Skeletal muscle satellite cell (primary cell): ENCODE measurements around the gene TCF3. TPM values are rescaled to one million over a fixed set of nuclear protein-coding genes. Genes with fewer than 3 reads are reported as not detected.
A peak's percentile ranks its signal among the peaks of the same experiment; 100 is the strongest.
"Not testable (repeated sequence)": the region's sequence is repeated elsewhere in the genome, so short reads cannot be mapped to it uniquely, and the experiment has no call there.

Experiments
- H3K27me3 ChIP-seq: 2 replicates; pipeline ENCODE4 v1.7.0; 2013; ENCODE audit warnings: low read length; ENCODE audit not compliant: control insufficient read depth, insufficient read depth
- H3K36me3 ChIP-seq: 2 replicates; pipeline ENCODE4 v1.7.0; 2013; ENCODE audit warnings: mild to moderate bottlenecking, control low read depth, low read length; ENCODE audit not compliant: insufficient read depth
- H3K4me1 ChIP-seq: 2 replicates; pipeline ENCODE4 v1.7.0; 2013; ENCODE audit warnings: low read length; ENCODE audit not compliant: control insufficient read depth, insufficient read depth
- H3K4me2 ChIP-seq: 2 replicates; pipeline ENCODE4 v1.7.0; 2013; ENCODE audit warnings: mild to moderate bottlenecking, low read length
- H3K4me3 ChIP-seq: 2 replicates; pipeline ENCODE4 v1.7.0; 2013; ENCODE audit warnings: low read length
- H3K9ac ChIP-seq: 2 replicates; pipeline ENCODE4 v1.7.0; 2013; ENCODE audit warnings: mild to moderate bottlenecking, low read depth, low read length, moderate library complexity
- H3K9me3 ChIP-seq: replicated peaks from 2 replicates; pipeline ENCODE4 v1.7.0; 2013; ENCODE audit warnings: mild to moderate bottlenecking, control low read depth, low read length
- total RNA-seq: library from RNA; depleted of rRNA; stranded (reverse); fragments of >200 nt; gene quantifications from 2 replicates; pipeline ENCODE4 v1.2.3, GENCODE V29; 2012; rRNA removed

The TCF3 gene
- 56.3 and 92.0 TPM in 2 replicates for total RNA-seq

GRCh38 chr19:1652471-1653299 lies at the start of gene TCF3:
Gene TCF3 (minus strand): TSS chr19:1652615. CDS start chr19:1650248, 2,367 bp downstream.
- H3K9ac ChIP-seq: peak within 1 kb of the TSS; percentile 96
- H3K9me3 ChIP-seq: no peaks in the 10 kb centered on the region
- H3K4me2 ChIP-seq: peak within 1 kb of the TSS; percentile 92
- H3K4me1 ChIP-seq: peaks cover 8% of the 10 kb centered on the region
- H3K4me3 ChIP-seq: peak within 1 kb of the TSS; percentile 80
- peaks cover 18% of the 10 kb centered on the region for H3K36me3 ChIP-seq
- H3K27me3 ChIP-seq: peaks cover 5% of the 10 kb centered on the region

DNA sequence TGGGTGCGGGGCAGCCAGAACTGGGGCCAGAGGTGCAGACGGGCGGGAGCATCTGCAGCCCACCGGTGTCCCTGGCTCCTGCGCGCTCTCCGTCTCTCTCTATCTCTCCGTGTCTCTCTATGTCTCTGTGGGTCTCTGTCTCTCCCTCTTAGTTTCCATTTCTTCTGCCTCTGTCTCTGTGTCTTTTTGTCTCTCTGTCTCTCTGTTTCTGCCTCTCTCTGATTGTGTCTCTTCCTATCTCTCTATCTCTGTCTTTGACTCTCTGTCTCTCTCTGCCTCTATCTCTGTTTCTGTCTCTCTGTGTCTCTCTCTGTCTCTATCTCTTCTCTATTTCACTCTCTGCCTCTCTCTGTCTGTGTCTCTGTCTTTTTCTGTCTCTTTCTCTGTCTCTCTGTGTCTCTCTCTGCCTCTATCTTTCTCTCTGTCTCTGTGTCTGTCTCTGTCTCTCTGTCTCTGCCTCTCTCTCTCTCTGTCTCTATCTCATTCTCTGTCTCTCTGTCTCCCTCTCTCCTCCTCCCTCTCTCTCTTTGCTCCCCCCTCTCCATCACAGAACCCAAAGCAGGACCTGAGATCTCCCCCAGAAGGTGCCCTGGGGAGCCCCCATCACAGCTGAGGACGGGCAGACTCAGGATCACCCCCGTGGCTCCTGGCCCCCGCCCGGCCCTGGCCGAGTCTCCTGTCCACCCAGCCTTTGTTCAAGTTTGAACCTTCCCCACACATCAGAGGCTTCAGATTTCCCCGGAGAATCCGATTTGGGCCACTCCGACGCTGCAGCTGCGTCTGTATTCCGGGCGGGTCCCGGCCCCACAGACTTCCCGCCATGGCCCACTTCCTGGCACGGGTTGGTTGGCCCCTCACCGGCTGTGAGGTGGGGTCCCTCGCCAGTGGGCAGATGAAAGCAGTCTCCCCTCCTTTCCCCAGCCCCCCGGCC lies 48.6 kb upstream of the TCF3 start:
- no peak overlapping the region for H3K9ac ChIP-seq
- H3K27me3 ChIP-seq: peaks cover 32% of the 10 kb centered on the region
- no peaks in the 10 kb centered on the region for H3K4me1 ChIP-seq
- H3K4me2 ChIP-seq: no peak overlapping the region
- H3K36me3 ChIP-seq: no peaks in the 10 kb centered on the region
- H3K9me3 ChIP-seq: no peaks in the 10 kb centered on the region
- no peak overlapping the region for H3K4me3 ChIP-seq

DNA sequence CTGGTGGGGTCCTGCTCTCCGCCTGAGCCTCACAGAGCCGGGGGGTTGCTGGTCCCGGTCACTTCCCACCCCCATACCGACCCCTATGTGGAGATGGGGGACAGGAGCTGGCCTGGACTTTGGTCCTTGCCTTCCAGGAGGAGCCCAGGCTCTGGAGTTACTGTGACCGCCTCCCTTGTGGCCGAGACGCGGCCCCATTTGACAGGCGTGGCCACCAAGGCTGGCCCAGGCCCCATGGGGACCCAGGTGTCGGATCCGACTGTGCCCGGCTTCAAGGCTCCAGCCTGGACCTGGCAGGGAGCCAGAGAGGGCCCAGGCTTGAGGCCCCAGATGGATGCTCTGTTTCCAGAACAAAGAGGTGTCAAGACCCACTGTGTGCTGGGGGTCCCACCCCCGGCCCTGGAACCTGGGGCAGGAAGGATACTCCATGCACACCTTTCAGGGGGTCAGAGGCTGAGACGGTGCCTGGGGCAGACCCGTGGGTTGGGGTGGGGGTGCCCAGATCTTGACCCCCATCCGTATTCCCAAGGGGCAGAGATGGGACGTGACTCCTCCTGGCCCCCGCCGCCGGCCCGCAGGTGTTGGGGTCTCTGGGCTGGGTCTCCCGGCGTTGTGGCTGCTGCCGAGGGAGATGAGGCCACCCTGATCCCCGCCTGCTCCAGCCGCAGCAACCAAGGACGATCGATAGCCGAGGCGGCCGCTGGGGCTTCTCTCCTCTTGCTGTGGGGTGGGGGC lies 47.8 kb upstream of the TCF3 start:
- Histone ChIP-seq H3K27me3 (peaks cover 32% of the 10 kb centered on the region), H3K9ac (no peak overlapping the region), H3K4me1 (no peaks in the 10 kb centered on the region), H3K9me3 (peaks cover 4% of the 10 kb centered on the region), H3K36me3 (no peaks in the 10 kb centered on the region), H3K4me2 (no peak overlapping the region), H3K4me3 (no peak overlapping the region)

- Histone ChIP-seq H3K4me3 (no peak overlapping the region), H3K4me2 (no peak overlapping the region), H3K4me1 (no peaks in the 10 kb centered on the region), H3K36me3 (no peaks in the 10 kb centered on the region), H3K9me3 (peaks cover 4% of the 10 kb centered on the region), H3K9ac (no peak overlapping the region), H3K27me3 (peaks cover 36% of the 10 kb centered on the region)
These were observed 47.0 kb upstream of the TCF3 start for GRCh38 chr19:1699386-1699785.

- Histone ChIP-seq H3K9me3 (peaks cover 4% of the 10 kb centered on the region), H3K4me1 (no peaks in the 10 kb centered on the region), H3K27me3 (peaks cover 43% of the 10 kb centered on the region), H3K4me3 (no peak overlapping the region), H3K36me3 (no peaks in the 10 kb centered on the region), H3K9ac (no peak overlapping the region), H3K4me2 (no peak overlapping the region)
These were observed 46.2 kb upstream of the TCF3 start for GRCh38 chr19:1698636-1699035.

- H3K27me3 ChIP-seq: peaks cover 52% of the 10 kb centered on the region
- not testable (repeated sequence) for H3K9ac ChIP-seq, H3K36me3 ChIP-seq, H3K4me3 ChIP-seq, H3K4me1 ChIP-seq, H3K9me3 ChIP-seq, H3K4me2 ChIP-seq
These were observed 43.1 kb upstream of the TCF3 start for GRCh38 chr19:1695481-1695880.

DNA sequence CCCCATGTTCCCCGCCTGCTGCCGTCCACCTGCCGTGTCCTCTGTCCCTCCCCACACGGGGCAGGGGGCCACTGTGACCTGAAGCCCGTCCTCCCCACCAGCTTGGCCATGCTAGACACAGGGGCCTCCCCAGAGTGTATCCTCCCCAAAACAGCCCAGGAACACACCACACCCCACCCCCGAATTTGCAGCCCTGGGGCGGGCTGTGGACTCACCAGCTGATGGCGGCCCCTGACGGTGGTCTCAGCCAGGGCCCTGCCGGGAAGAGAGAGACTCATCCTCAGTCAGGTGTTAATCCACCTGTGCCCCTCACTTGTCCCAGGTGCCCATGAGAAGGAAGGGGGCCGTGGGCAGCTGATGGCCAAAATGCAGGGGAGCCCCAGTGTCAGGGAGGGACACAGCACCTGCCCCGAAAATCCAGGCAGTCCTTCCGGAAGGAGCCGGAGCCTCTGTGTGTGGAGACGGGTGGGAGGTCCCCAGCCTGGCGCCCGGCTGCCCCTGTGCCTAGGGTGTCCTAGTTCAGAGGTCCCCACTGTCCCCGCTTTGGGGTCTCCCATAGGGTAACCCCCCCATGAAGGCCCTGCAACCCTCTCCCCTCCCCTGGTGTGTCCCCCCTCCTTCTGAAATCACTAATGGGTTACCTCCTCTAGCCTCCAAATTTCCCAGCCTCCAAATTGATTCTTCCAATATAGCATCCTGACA lies 39.3 kb upstream of the TCF3 start:
- H3K27me3 ChIP-seq: peaks cover 49% of the 10 kb centered on the region
- no peak overlapping the region for H3K4me3 ChIP-seq
- no peaks in the 10 kb centered on the region for H3K4me1 ChIP-seq

GRCh38 chr19:1690699-1691307 lies 38.4 kb upstream of the TCF3 start:
- peaks cover 54% of the 10 kb centered on the region for H3K27me3 ChIP-seq

More for the DNA sequence above, 39.3 kb upstream of the TCF3 start:
- Histone ChIP-seq H3K36me3 (no peaks in the 10 kb centered on the region), H3K9ac (no peak overlapping the region), H3K9me3 (peaks cover 4% of the 10 kb centered on the region), H3K4me2 (no peak overlapping the region)

DNA sequence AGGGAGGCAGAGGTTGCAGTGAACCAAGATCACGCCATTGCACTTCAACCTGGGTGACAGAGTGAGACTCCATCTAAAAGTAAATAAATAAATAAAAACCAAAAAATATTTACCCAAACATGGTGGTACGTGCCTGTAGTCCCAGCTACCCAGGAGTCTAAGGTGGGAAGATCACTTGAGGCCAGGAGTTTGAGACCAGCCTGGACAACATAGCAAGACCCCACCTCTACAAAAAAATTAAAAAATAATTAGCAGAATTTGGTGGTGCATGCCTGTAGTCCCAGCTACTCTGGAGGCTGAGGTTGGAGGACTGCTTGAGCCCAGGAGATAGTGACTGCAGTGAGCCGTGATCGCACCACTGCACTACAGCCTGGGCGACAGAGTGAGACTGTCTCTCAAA lies 33.4 kb upstream of the TCF3 start:
- not testable (repeated sequence) for H3K36me3 ChIP-seq, H3K4me2 ChIP-seq, H3K4me1 ChIP-seq, H3K9ac ChIP-seq, H3K4me3 ChIP-seq, H3K9me3 ChIP-seq
- peaks cover 45% of the 10 kb centered on the region for H3K27me3 ChIP-seq

More at GRCh38 chr19:1690699-1691307, 38.4 kb upstream of the TCF3 start:
- Histone ChIP-seq H3K4me3 (no peak overlapping the region), H3K4me2 (no peak overlapping the region), H3K9ac (no peak overlapping the region), H3K9me3 (peaks cover 4% of the 10 kb centered on the region), H3K4me1 (no peaks in the 10 kb centered on the region), H3K36me3 (no peaks in the 10 kb centered on the region)

DNA sequence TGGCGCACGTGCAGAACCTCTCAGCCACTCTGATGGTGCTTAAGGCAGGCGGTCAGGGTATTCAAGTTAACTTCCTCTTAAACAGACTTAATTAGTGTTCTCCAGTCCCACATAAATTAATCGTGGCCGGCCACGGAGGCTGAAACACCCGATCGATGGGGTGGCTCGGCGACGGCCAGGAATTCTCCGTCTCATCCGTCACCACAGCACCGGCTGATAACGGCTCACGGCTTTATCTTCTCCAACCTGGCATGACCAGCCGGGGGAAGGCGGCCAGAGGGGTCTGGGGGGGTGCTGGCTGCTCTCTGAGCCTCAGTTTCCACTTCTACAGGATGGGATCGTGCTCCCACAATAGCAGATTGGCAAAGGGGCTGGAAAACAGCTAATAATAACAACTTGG lies 32.6 kb upstream of the TCF3 start:
- Histone ChIP-seq H3K4me3 (no peak overlapping the region), H3K9me3 (no peaks in the 10 kb centered on the region), H3K4me2 (no peak overlapping the region), H3K9ac (no peak overlapping the region), H3K27me3 (peaks cover 39% of the 10 kb centered on the region), H3K4me1 (no peaks in the 10 kb centered on the region), H3K36me3 (no peaks in the 10 kb centered on the region)
